Vagina (tissue), 2 donors: ENCODE data around the gene PYCARD. TPM values are rescaled to one million over a fixed set of nuclear protein-coding genes. Genes with fewer than 3 reads are reported as not detected.
"Not testable (repeated sequence)": the region's sequence is repeated elsewhere in the genome, so short reads cannot be mapped to it uniquely, and the experiment has no call there.

ENCODE experiments used
- DNase-seq, 2 donors: peaks; one replicate each; pipeline ENCODE4 v3.0.0-alpha.2; 2017; ENCODE audit errors: extremely low spot score in 2 of 2
- H3K27ac ChIP-seq: fragments of 200-600 bp; sonication (generic); one replicate; pipeline ENCODE4 v1.5.1; 2019
- H3K27me3 ChIP-seq: fragments of 200-600 bp; sonication (generic); one replicate; pipeline ENCODE4 v1.5.1; 2019
- H3K36me3 ChIP-seq, 2 donors: fragments of 200-600 bp; sonication (generic); one replicate each; pipeline ENCODE4 v1.5.1; 2017 to 2019
- H3K4me1 ChIP-seq: fragments of 200-600 bp; sonication (generic); one replicate; pipeline ENCODE4 v1.5.1; 2019
- H3K4me3 ChIP-seq, 2 donors: fragments of 200-600 bp; sonication (generic); 1 replicate in 1 of 2; 2 replicates in 1 of 2; pipeline ENCODE4 v1.5.1; 2016 to 2019
- H3K9me3 ChIP-seq: fragments of 200-600 bp; sonication (generic); one replicate; pipeline ENCODE4 v1.5.1; 2019
- CTCF ChIP-seq, 3 experiments: fragments of 450-650 bp in 2 of 3; fragments of 200-600 bp in 1 of 3; sonication (generic) in 1 of 3; IDR thresholded peaks; one replicate each; pipeline ENCODE4 v1.5.1; 2017 to 2019; ENCODE audit warnings: antibody characterized with exemption in 3 of 3, mild to moderate bottlenecking in 2 of 3, moderate library complexity in 2 of 3
- POLR2A ChIP-seq, 2 donors: fragments of 450-650 bp; IDR thresholded peaks; one replicate each; pipeline ENCODE4 v1.6.1; 2017; ENCODE audit warnings: antibody characterized with exemption in 2 of 2, mild to moderate bottlenecking in 2 of 2, moderate library complexity in 2 of 2
- POLR2AphosphoS5 ChIP-seq, 2 donors: sonication (generic); formaldehyde crosslinking; IDR thresholded peaks; one replicate each; pipeline ENCODE4 v1.9.0; 2017; ENCODE audit warnings: antibody characterized with exemption in 2 of 2, mild to moderate bottlenecking in 2 of 2, low read depth in 1 of 2; ENCODE audit not compliant: insufficient read depth in 1 of 2
- intact Hi-C: fragments of 100-400 bp; cut with DNase I; formaldehyde crosslinking; loops from one replicate; pipeline ENCODE4 v1.15.1; 2023
- total RNA-seq: library from RNA; depleted of rRNA; stranded (reverse); fragments of >200 nt; gene quantifications from one replicate; pipeline ENCODE4 v1.2.3, GENCODE V29; 2016

PYCARD gene
- total RNA-seq, 1 donor from 2014 or later = 85.0 TPM

- TF ChIP-seq POLR2A (IDR thresholded peaks at IDR 0.05) (no peak), POLR2AphosphoS5 (IDR thresholded peaks at IDR 0.05; ENCODE audit: insufficient read depth in 1 of 2, low read depth in 1 of 2) (no peak), CTCF (IDR thresholded peaks at IDR 0.05) (no peak)
- DNase-seq = no peak
- Histone ChIP-seq H3K4me1 (peaks cover 30% of the 10 kb centered on the region), H3K27ac (no peak overlapping the region), H3K27me3 (no peaks in the 10 kb centered on the region), H3K4me3 (no peak overlapping the region), H3K36me3 (peaks cover 0 to 17% of the 10 kb centered on the region in 2 donors), H3K9me3 (no peaks in the 10 kb centered on the region)
- intact Hi-C loops = no loop called here
Measured at GRCh38 chr16:31199430-31200041, 3.0 kb downstream of the PYCARD start.

- TF ChIP-seq POLR2A (IDR thresholded peaks at IDR 0.05) = no peak
- DNase-seq = no peak
- Histone ChIP-seq H3K9me3 (no peaks in the 10 kb centered on the region), H3K4me3 (no peak overlapping the region), H3K36me3 (peaks cover 0 to 29% of the 10 kb centered on the region in 2 donors), H3K27me3 (no peaks in the 10 kb centered on the region), H3K27ac (no peak overlapping the region), H3K4me1 (peaks cover 24% of the 10 kb centered on the region)
- intact Hi-C loops = no loop called here
Measured at GRCh38 chr16:31198207-31198882, 4.2 kb downstream of the PYCARD start.

- Histone ChIP-seq H3K9me3 (no peaks in the 10 kb centered on the region), H3K4me3 (no peak overlapping the region), H3K27me3 (no peaks in the 10 kb centered on the region), H3K36me3 (peaks cover 0 to 46% of the 10 kb centered on the region in 2 donors), H3K27ac (no peak overlapping the region), H3K4me1 (peaks cover 12% of the 10 kb centered on the region)
- TF ChIP-seq POLR2AphosphoS5 (IDR thresholded peaks at IDR 0.05; ENCODE audit: insufficient read depth in 1 of 2, low read depth in 1 of 2) (no peak), CTCF (IDR thresholded peaks at IDR 0.05) (no peak), POLR2A (IDR thresholded peaks at IDR 0.05) (no peak)
- no peak for DNase-seq
- intact Hi-C loops = no loop called here
Measured at GRCh38 chr16:31196324-31197088, 6.1 kb downstream of the PYCARD start.

GRCh38 chr16:31195861-31196260 lies 6.7 kb downstream of the PYCARD start:
- intact Hi-C loops, H3K27me3 ChIP-seq, H3K4me1 ChIP-seq, H3K9me3 ChIP-seq, H3K27ac ChIP-seq, DNase-seq, H3K4me3 ChIP-seq: not testable (repeated sequence)
- peaks cover 0 to 53% of the 10 kb centered on the region in 2 donors for H3K36me3 ChIP-seq

- peaks cover 0 to 62% of the 10 kb centered on the region in 2 donors for H3K36me3 ChIP-seq
- no peak for TF ChIP-seq CTCF (IDR thresholded peaks at IDR 0.05)
- no peak for TF ChIP-seq POLR2AphosphoS5 (IDR thresholded peaks at IDR 0.05; ENCODE audit: insufficient read depth in 1 of 2, low read depth in 1 of 2)
- no peak for TF ChIP-seq POLR2A (IDR thresholded peaks at IDR 0.05)
- no peak overlapping the region for H3K27ac ChIP-seq
Measured at GRCh38 chr16:31194898-31195297, 7.7 kb downstream of the PYCARD start.

More at GRCh38 chr16:31194898-31195297, 7.7 kb downstream of the PYCARD start:
- intact Hi-C loops = no loop called here
- Histone ChIP-seq H3K4me3 (no peak overlapping the region), H3K4me1 (no peaks in the 10 kb centered on the region), H3K9me3 (no peaks in the 10 kb centered on the region), H3K27me3 (no peaks in the 10 kb centered on the region)
- no peak for DNase-seq
